ACC112 (cell line): ENCODE results near the gene PEX16.

Experiments used
- H2AFZ ChIP-seq: fragments of 200-600 bp; sonication (generic); one replicate; pipeline ENCODE4 v1.6.0; 2017; ENCODE audit warnings: antibody characterized with exemption, low read length; ENCODE audit not compliant: unreplicated experiment
- H3K27ac ChIP-seq: fragments of 200-600 bp; sonication (generic); 2 replicates; pipeline ENCODE4 v1.5.1; 2014; ENCODE audit warnings: low read depth, mild to moderate bottlenecking, antibody characterized with exemption, low read length, moderate library complexity
- H3K27me3 ChIP-seq: fragments of 200-600 bp; sonication (generic); 2 replicates; pipeline ENCODE4 v1.6.1; 2014; ENCODE audit warnings: mild to moderate bottlenecking, antibody characterized with exemption, low read length, moderate library complexity, mixed read lengths; ENCODE audit not compliant: insufficient read depth
- H3K36me3 ChIP-seq: fragments of 200-600 bp; sonication (generic); 2 replicates; pipeline ENCODE4 v1.6.1; 2016; ENCODE audit warnings: mild to moderate bottlenecking, antibody characterized with exemption, low read length, moderate library complexity, mixed read lengths; ENCODE audit not compliant: insufficient read depth
- H3K4me1 ChIP-seq: fragments of 200-600 bp; sonication (generic); one replicate; pipeline ENCODE4 v1.6.1; 2016; ENCODE audit warnings: low read length, mixed read lengths; ENCODE audit not compliant: insufficient read depth, unreplicated experiment, control insufficient read depth
- H3K4me3 ChIP-seq: fragments of 200-600 bp; sonication (generic); 2 replicates; pipeline ENCODE4 v1.5.1; 2014; ENCODE audit warnings: mild to moderate bottlenecking, low read depth, low read length
- H3K79me2 ChIP-seq: fragments of 200-600 bp; sonication (generic); one replicate; pipeline ENCODE4 v1.6.0; 2016; ENCODE audit warnings: low read length; ENCODE audit not compliant: control insufficient read depth, unreplicated experiment, insufficient read depth

Gene PEX16

GRCh38 chr11:45941285-45941684 is 23.6 kb upstream of the PEX16 start:
- H2AFZ ChIP-seq: no peak overlapping the region
- no peaks in the 10 kb centered on the region for H3K79me2 ChIP-seq
- H3K4me1 ChIP-seq: no peaks in the 10 kb centered on the region
- no peaks in the 10 kb centered on the region for H3K27me3 ChIP-seq
- peaks cover 13% of the 10 kb centered on the region; the same call in 1 of the 2 replicates for H3K36me3 ChIP-seq
- H3K4me3 ChIP-seq: no peak overlapping the region
- no peak overlapping the region for H3K27ac ChIP-seq

GRCh38 chr11:45939836-45940235 is 22.2 kb upstream of the PEX16 start:
- no peaks in the 10 kb centered on the region for H3K4me1 ChIP-seq
- no peaks in the 10 kb centered on the region for H3K79me2 ChIP-seq
- H3K27ac ChIP-seq: no peak overlapping the region
- H3K4me3 ChIP-seq: no peak overlapping the region
- peaks cover 13% of the 10 kb centered on the region; the same call in 1 of the 2 replicates for H3K36me3 ChIP-seq
- H3K27me3 ChIP-seq: no peaks in the 10 kb centered on the region
- H2AFZ ChIP-seq: no peak overlapping the region

GRCh38 chr11:45937916-45938315 is 20.2 kb upstream of the PEX16 start:
- H3K79me2 ChIP-seq: no peaks in the 10 kb centered on the region
- no peaks in the 10 kb centered on the region for H3K27me3 ChIP-seq
- H3K36me3 ChIP-seq: peaks cover 15% of the 10 kb centered on the region; the same call in 1 of the 2 replicates
- H3K4me3 ChIP-seq: no peak overlapping the region
- H2AFZ ChIP-seq: no peak overlapping the region
- H3K4me1 ChIP-seq: no peaks in the 10 kb centered on the region
- no peak overlapping the region for H3K27ac ChIP-seq

GRCh38 chr11:45936511-45937054 is 18.9 kb upstream of the PEX16 start:
- Histone ChIP-seq H3K27me3 (no peaks in the 10 kb centered on the region), H3K27ac (no peak overlapping the region), H3K4me3 (no peak overlapping the region), H2AFZ (no peak overlapping the region), H3K79me2 (no peaks in the 10 kb centered on the region), H3K36me3 (peaks cover 15% of the 10 kb centered on the region; the same call in 1 of the 2 replicates), H3K4me1 (no peaks in the 10 kb centered on the region)

GRCh38 chr11:45935349-45936064 is 17.8 kb upstream of the PEX16 start:
- Histone ChIP-seq H3K27ac (no peak overlapping the region), H3K36me3 (peaks cover 15% of the 10 kb centered on the region; the same call in 1 of the 2 replicates)

GRCh38 chr11:45934580-45935318 is 17.1 kb upstream of the PEX16 start:
- H3K4me1 ChIP-seq: peaks cover 2% of the 10 kb centered on the region
- H3K27ac ChIP-seq: no peak overlapping the region
- no peaks in the 10 kb centered on the region for H3K27me3 ChIP-seq
- H3K4me3 ChIP-seq: no peak overlapping the region
- peaks cover 15% of the 10 kb centered on the region; the same call in 1 of the 2 replicates for H3K36me3 ChIP-seq
- no peaks in the 10 kb centered on the region for H3K79me2 ChIP-seq
- no peak overlapping the region for H2AFZ ChIP-seq

More at GRCh38 chr11:45935349-45936064, 17.8 kb upstream of the PEX16 start:
- Histone ChIP-seq H3K4me1 (no peaks in the 10 kb centered on the region), H2AFZ (no peak overlapping the region), H3K27me3 (no peaks in the 10 kb centered on the region), H3K4me3 (no peak overlapping the region), H3K79me2 (no peaks in the 10 kb centered on the region)

GRCh38 chr11:45933846-45934579 is 16.3 kb upstream of the PEX16 start:
- Histone ChIP-seq H2AFZ (no peak overlapping the region), H3K4me3 (no peak overlapping the region), H3K36me3 (peaks cover 15% of the 10 kb centered on the region; the same call in 1 of the 2 replicates), H3K27ac (no peak overlapping the region), H3K79me2 (no peaks in the 10 kb centered on the region), H3K4me1 (peaks cover 2% of the 10 kb centered on the region), H3K27me3 (no peaks in the 10 kb centered on the region)

- Histone ChIP-seq H3K27ac (no peak overlapping the region), H3K79me2 (no peaks in the 10 kb centered on the region), H3K27me3 (no peaks in the 10 kb centered on the region), H2AFZ (no peak overlapping the region), H3K4me3 (no peak overlapping the region), H3K36me3 (peaks cover 15% of the 10 kb centered on the region; the same call in 1 of the 2 replicates), H3K4me1 (peaks cover 2% of the 10 kb centered on the region)
These were observed 15.6 kb upstream of the PEX16 start for GRCh38 chr11:45933131-45933831.

GRCh38 chr11:45932217-45932616 is 14.5 kb upstream of the PEX16 start:
- Histone ChIP-seq H3K79me2 (no peaks in the 10 kb centered on the region), H3K36me3 (peaks cover 11% of the 10 kb centered on the region; the same call in 1 of the 2 replicates), H2AFZ (no peak overlapping the region), H3K4me3 (no peak overlapping the region), H3K27me3 (no peaks in the 10 kb centered on the region), H3K27ac (no peak overlapping the region), H3K4me1 (peaks cover 2% of the 10 kb centered on the region)

GRCh38 chr11:45931739-45932138 is 14.1 kb upstream of the PEX16 start:
- Histone ChIP-seq H3K79me2 (no peaks in the 10 kb centered on the region), H3K27me3 (no peaks in the 10 kb centered on the region), H2AFZ (no peak overlapping the region), H3K27ac (no peak overlapping the region), H3K4me1 (peaks cover 2% of the 10 kb centered on the region), H3K36me3 (peaks cover 11% of the 10 kb centered on the region; the same call in 1 of the 2 replicates), H3K4me3 (no peak overlapping the region)
